Smooth muscle cell (in vitro differentiated cells): ENCODE data around the gene NRXN2. TPM values are rescaled to one million over a fixed set of nuclear protein-coding genes. Genes with fewer than 3 reads are reported as not detected.

Source experiments
- DNase-seq: peaks from one replicate; lab custom pipeline; 2025; ENCODE audit not compliant: unreplicated experiment; lab: John Stamatoyannopoulos, UW
- H2AFZ ChIP-seq: fragments of 200-600 bp; sonication (generic); 2 replicates; pipeline ENCODE4 v1.6.0; 2016; ENCODE audit warnings: antibody characterized with exemption, low read depth, mild to moderate bottlenecking
- H3F3A ChIP-seq: fragments of 200-600 bp; sonication (generic); 2 replicates; pipeline ENCODE4 v1.6.0; 2017; ENCODE audit warnings: antibody characterized with exemption, low read depth
- H3K27ac ChIP-seq: fragments of 200-600 bp; sonication (generic); 2 replicates; pipeline ENCODE4 v1.5.1; 2016; ENCODE audit warnings: low read depth, mild to moderate bottlenecking
- H3K27me3 ChIP-seq: fragments of 200-600 bp; sonication (generic); 2 replicates; pipeline ENCODE4 v1.6.1; 2016; ENCODE audit warnings: low read depth, mild to moderate bottlenecking
- H3K36me3 ChIP-seq: fragments of 200-600 bp; sonication (generic); 2 replicates; pipeline ENCODE4 v1.5.1; 2016; ENCODE audit warnings: low read depth
- H3K4me1 ChIP-seq: fragments of 200-600 bp; sonication (generic); 2 replicates; pipeline ENCODE4 v1.5.1; 2016; ENCODE audit warnings: low read depth
- H3K4me2 ChIP-seq: fragments of 200-600 bp; sonication (generic); 2 replicates; pipeline ENCODE4 v1.6.0; 2016; ENCODE audit warnings: mild to moderate bottlenecking
- H3K4me3 ChIP-seq: fragments of 200-600 bp; sonication (generic); 2 replicates; pipeline ENCODE4 v1.5.1; 2016; ENCODE audit warnings: mild to moderate bottlenecking
- H3K79me2 ChIP-seq: fragments of 200-600 bp; sonication (generic); 2 replicates; pipeline ENCODE4 v1.6.0; 2016; ENCODE audit warnings: low read depth, mild to moderate bottlenecking
- H3K9ac ChIP-seq: fragments of 200-600 bp; sonication (generic); 2 replicates; pipeline ENCODE4 v1.6.0; 2016; ENCODE audit warnings: low read depth
- H3K9me3 ChIP-seq: fragments of 200-600 bp; sonication (generic); replicated peaks from 2 replicates; pipeline ENCODE4 v1.5.1; 2016; ENCODE audit warnings: low read depth
- H4K20me1 ChIP-seq: fragments of 200-600 bp; sonication (generic); 2 replicates; pipeline ENCODE4 v1.6.0; 2016; ENCODE audit warnings: low read depth
- WGBS: methylation state at CpG from one replicate; pipeline ENCODE4 v1.1.7; 2016; ENCODE audit warnings: low lambda C conversion rate; 5-methylcytosine and 5-hydroxymethylcytosine counted together
- polyA plus RNA-seq: library from polyadenylated mRNA; unstranded; fragments of >200 nt; fragmentation: Nextera tagmentation; extraction: Ambion mirVana; gene quantifications from 2 replicates; pipeline ENCODE4 v1.2.1, GENCODE V29; 2016
- total RNA-seq: library from RNA; depleted of rRNA; stranded (reverse); fragments of >200 nt; gene quantifications from 2 replicates; pipeline ENCODE4 v1.2.3, GENCODE V29; 2014
- TF ChIP-seq, protein P1 (sequence below): fragments of 200-600 bp; sonication (generic); IDR thresholded peaks from 2 replicates; pipeline ENCODE4 v1.5.1; 2017; ENCODE audit warnings: borderline replicate concordance, mild to moderate bottlenecking, antibody characterized with exemption; ENCODE audit not compliant: insufficient read depth, poor library complexity, severe bottlenecking

Gene NRXN2
- total and polyA plus RNA-seq, 2 experiments from 2014 or later, result 1.4 to 1.7 TPM

DNA sequence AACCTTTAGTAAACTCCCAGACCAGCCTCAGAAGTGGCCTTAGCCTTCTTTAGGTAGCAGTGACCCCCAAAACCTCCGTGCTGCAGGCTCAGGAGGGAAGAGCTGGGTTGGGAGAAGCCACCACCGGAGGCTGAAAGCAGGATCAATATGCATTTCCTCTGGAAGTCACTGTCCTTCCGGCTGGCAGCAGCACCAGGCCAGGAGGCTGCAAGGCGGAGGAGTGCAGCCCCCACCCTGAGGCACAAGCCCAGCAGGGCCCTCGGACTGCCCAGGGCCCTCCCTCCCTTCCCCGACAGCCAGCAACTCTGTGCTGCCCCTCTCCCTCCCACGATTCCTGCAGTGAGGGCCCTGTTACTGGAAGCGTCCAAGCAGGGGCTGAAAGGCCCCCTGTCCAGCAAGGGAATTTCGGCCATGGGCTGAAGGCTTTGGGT is 3.2 kb upstream of the NRXN2 start:
- Histone ChIP-seq H2AFZ (peak overlapping the region; percentile 54), H3K4me3 (no peak overlapping the region), H3F3A (no peaks in the 10 kb centered on the region), H3K4me2 (no peak overlapping the region), H3K79me2 (no peaks in the 10 kb centered on the region), H3K27me3 (peaks cover 14% of the 10 kb centered on the region), H4K20me1 (no peaks in the 10 kb centered on the region), H3K9me3 (no peaks in the 10 kb centered on the region), H3K36me3 (no peaks in the 10 kb centered on the region), H3K9ac (no peak overlapping the region), H3K4me1 (no peaks in the 10 kb centered on the region), H3K27ac (no peak overlapping the region)
- DNase-seq, result no peak
- TF ChIP-seq, protein P1, sequence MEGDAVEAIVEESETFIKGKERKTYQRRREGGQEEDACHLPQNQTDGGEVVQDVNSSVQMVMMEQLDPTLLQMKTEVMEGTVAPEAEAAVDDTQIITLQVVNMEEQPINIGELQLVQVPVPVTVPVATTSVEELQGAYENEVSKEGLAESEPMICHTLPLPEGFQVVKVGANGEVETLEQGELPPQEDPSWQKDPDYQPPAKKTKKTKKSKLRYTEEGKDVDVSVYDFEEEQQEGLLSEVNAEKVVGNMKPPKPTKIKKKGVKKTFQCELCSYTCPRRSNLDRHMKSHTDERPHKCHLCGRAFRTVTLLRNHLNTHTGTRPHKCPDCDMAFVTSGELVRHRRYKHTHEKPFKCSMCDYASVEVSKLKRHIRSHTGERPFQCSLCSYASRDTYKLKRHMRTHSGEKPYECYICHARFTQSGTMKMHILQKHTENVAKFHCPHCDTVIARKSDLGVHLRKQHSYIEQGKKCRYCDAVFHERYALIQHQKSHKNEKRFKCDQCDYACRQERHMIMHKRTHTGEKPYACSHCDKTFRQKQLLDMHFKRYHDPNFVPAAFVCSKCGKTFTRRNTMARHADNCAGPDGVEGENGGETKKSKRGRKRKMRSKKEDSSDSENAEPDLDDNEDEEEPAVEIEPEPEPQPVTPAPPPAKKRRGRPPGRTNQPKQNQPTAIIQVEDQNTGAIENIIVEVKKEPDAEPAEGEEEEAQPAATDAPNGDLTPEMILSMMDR, result no peak
- 32% methylated on average over 6 of the region's 9 CpGs for WGBS

DNA sequence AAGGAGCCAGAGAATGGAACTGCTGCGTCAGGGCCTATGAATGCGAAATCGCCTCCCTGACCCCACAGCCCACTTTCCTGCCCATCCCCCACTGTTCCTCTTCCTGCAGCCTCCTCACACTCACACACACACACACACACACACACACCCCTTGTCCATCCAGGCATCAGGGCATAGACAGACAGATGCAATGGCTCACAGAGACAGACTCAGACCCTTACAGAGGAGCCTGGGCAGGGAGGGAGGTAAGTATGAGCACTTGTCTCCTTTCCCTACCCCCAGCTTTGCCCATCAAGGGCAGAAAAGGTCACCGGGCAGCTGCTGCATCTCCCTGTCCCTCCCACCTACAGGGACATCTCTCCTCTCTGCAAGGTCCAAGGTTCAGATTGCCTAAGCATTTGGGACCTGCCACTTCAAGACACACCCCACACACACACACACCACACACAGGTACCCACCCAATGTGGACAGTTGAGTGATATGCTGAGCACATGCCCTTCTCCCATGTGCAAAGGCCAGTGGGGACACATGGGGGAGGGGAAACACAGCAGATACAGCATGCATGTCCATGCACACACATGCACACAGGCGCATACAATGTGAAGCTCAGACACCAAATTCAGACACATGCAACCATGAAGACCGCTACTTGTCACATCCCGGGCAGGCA is 2.0 kb upstream of the NRXN2 start:
- TF ChIP-seq, protein P1, result no peak
- H3K27ac ChIP-seq, result no peak overlapping the region
- H3K4me1 ChIP-seq, result no peaks in the 10 kb centered on the region
- H3K4me3 ChIP-seq, result no peak overlapping the region
- H3K79me2 ChIP-seq, result no peaks in the 10 kb centered on the region
- H3F3A ChIP-seq, result no peaks in the 10 kb centered on the region
- no peak for DNase-seq
- no peaks in the 10 kb centered on the region for H3K9me3 ChIP-seq
- 87% methylated on average over 7 of the region's 7 CpGs for WGBS
- H3K4me2 ChIP-seq, result no peak overlapping the region
- H3K27me3 ChIP-seq, result peaks cover 26% of the 10 kb centered on the region
- no peak overlapping the region for H2AFZ ChIP-seq
- H3K36me3 ChIP-seq, result no peaks in the 10 kb centered on the region
- no peak overlapping the region for H3K9ac ChIP-seq
- H4K20me1 ChIP-seq, result no peaks in the 10 kb centered on the region

DNA sequence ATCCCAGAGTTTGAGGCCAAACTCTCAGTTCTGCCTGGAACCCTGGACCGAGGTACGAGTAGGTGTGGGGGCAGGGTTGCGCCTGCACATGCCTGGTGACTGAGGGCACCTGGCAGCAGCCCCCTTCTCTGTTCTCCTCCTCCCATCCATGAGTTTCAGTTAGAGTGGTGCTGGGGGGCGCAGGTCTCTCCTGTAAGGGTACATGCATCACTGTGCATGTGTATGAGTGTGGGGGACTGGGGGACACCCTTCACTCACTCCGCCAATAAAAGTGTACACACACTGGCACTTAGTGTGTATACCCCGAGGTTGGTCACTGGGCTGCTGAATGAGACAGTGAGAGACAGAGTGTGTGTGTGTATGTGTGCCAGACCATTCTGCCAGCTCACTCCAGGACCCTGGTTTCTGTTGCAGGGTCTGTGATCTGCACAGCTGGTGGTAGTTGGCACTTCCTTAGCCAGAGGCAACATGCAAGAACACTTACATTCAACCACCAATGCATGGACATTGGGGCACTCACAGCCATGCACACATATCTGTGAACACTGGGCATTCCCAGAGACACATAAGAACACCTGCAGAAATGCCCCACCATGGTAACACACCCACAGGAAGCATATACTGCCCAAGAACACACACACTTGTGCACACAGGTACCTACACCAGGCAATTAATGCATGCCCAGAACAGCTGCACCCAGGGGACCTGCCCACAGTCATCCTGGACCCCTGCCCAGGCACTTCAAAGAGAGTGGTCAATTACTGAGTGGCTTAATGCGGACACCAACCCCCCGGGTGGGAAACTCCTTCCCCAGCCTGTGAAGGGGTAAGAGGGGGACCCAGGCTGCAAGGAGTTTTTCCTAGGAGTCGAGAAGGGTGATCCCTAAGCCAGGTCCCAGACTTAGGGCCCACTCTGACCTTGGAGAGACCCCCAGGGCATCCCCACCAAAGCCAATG is 1.2 kb upstream of the NRXN2 start:
- DNase-seq, result no peak
- TF ChIP-seq, protein P1, result no peak
- Histone ChIP-seq H3K36me3 (no peaks in the 10 kb centered on the region), H3K4me3 (no peak overlapping the region), H3K9ac (no peak overlapping the region), H3K27me3 (peaks cover 34% of the 10 kb centered on the region), H2AFZ (no peak overlapping the region), H3K79me2 (no peaks in the 10 kb centered on the region), H4K20me1 (no peaks in the 10 kb centered on the region), H3K27ac (no peak overlapping the region), H3K4me2 (no peak overlapping the region), H3K9me3 (no peaks in the 10 kb centered on the region), H3F3A (no peaks in the 10 kb centered on the region), H3K4me1 (no peaks in the 10 kb centered on the region)
- WGBS, result 78% methylated on average over 9 of the region's 9 CpGs
